Mesenchymal stem cell (in vitro differentiated cells and primary cell): ENCODE measurements around the gene FAM114A1.
A peak's percentile ranks its signal among the peaks of the same experiment; 100 is the strongest.

Source experiments
- DNase-seq: peaks from one replicate; pipeline ENCODE4 v3.0.0-alpha.2; 2013
- H2AFZ ChIP-seq: one replicate; pipeline ENCODE4 v1.6.1; 2013; ENCODE audit warnings: low read depth, mild to moderate bottlenecking, control low read depth, inconsistent platforms, low read length, moderate library complexity
- H2AK5ac ChIP-seq: 2 replicates; pipeline ENCODE4 v1.6.1; 2013; ENCODE audit warnings: low read length, moderate library complexity, mild to moderate bottlenecking, inconsistent platforms; ENCODE audit not compliant: severe bottlenecking
- H2BK120ac ChIP-seq: one replicate; pipeline ENCODE4 v1.6.1; 2013; ENCODE audit warnings: low read depth, mild to moderate bottlenecking, inconsistent platforms, low read length, moderate library complexity
- H2BK12ac ChIP-seq, 2 experiments: one replicate each; pipeline ENCODE4 v1.6.1; 2013; ENCODE audit warnings: inconsistent platforms in 2 of 2, low read length in 2 of 2, mild to moderate bottlenecking in 2 of 2, moderate library complexity in 2 of 2, control low read depth in 1 of 2
- H2BK15ac ChIP-seq: one replicate; pipeline ENCODE4 v1.6.1; 2013; ENCODE audit warnings: mild to moderate bottlenecking, low read depth, inconsistent platforms; ENCODE audit not compliant: poor library complexity, severe bottlenecking
- H2BK5ac ChIP-seq: 2 replicates; pipeline ENCODE4 v1.6.1; 2013; ENCODE audit warnings: low read depth, mild to moderate bottlenecking, low read length, control low read depth, inconsistent platforms; ENCODE audit not compliant: poor library complexity, severe bottlenecking
- H3K14ac ChIP-seq, 2 experiments: one replicate each; pipeline ENCODE4 v1.6.1; 2013; ENCODE audit warnings: inconsistent platforms in 2 of 2, low read length in 2 of 2, control low read depth in 1 of 2, mild to moderate bottlenecking in 1 of 2, moderate library complexity in 1 of 2
- H3K18ac ChIP-seq, 2 experiments: one replicate each; pipeline ENCODE4 v1.6.1; 2013; ENCODE audit warnings: inconsistent platforms in 2 of 2, low read length in 2 of 2, control low read depth in 1 of 2, low read depth in 1 of 2, mild to moderate bottlenecking in 1 of 2
- H3K23ac ChIP-seq, 2 experiments: one replicate each; pipeline ENCODE4 v1.6.1; 2013; ENCODE audit warnings: inconsistent platforms in 2 of 2, low read length in 2 of 2, mild to moderate bottlenecking in 2 of 2, moderate library complexity in 2 of 2, control low read depth in 1 of 2
- H3K27ac ChIP-seq: 2 replicates; pipeline ENCODE4 v1.5.1; 2013; ENCODE audit warnings: mild to moderate bottlenecking, moderate library complexity, low read length, control low read depth, inconsistent platforms; ENCODE audit not compliant: poor library complexity, severe bottlenecking
- H3K27me3 ChIP-seq, 2 experiments: 2 replicates each; pipeline versions ENCODE4 v1.6.1 to v1.7.0; 2013; ENCODE audit warnings: low read length in 2 of 2, mild to moderate bottlenecking in 2 of 2, moderate library complexity in 2 of 2, control low read depth in 1 of 2, inconsistent platforms in 1 of 2; ENCODE audit not compliant: control insufficient read depth in 1 of 2, insufficient read depth in 1 of 2
- H3K36me3 ChIP-seq, 2 experiments: 2 replicates each; pipeline versions ENCODE4 v1.6.1 to v1.7.0; 2013; ENCODE audit warnings: low read length in 2 of 2, control low read depth in 1 of 2, inconsistent platforms in 1 of 2, low read depth in 1 of 2, mild to moderate bottlenecking in 1 of 2; ENCODE audit not compliant: insufficient read depth in 2 of 2, control insufficient read depth in 1 of 2
- H3K4ac ChIP-seq, 2 experiments: one replicate each; pipeline ENCODE4 v1.6.1; 2013; ENCODE audit warnings: inconsistent platforms in 2 of 2, low read length in 2 of 2, mild to moderate bottlenecking in 2 of 2, moderate library complexity in 2 of 2, control low read depth in 1 of 2, low read depth in 1 of 2
- H3K4me1 ChIP-seq: 2 replicates; pipeline ENCODE4 v1.6.1; 2013; ENCODE audit warnings: low read depth, low read length, control low read depth; ENCODE audit not compliant: control insufficient read depth, insufficient read depth
- H3K4me2 ChIP-seq: 2 replicates; pipeline ENCODE4 v1.6.1; 2013; ENCODE audit warnings: low read length, mild to moderate bottlenecking, inconsistent platforms; ENCODE audit not compliant: poor library complexity, severe bottlenecking
- H3K4me3 ChIP-seq, 2 experiments: 2 replicates each; pipeline versions ENCODE4 v1.5.1 to v1.7.0; 2013; ENCODE audit warnings: low read length in 2 of 2, mild to moderate bottlenecking in 2 of 2, control low read depth in 1 of 2, low read depth in 1 of 2; ENCODE audit not compliant: insufficient read depth in 1 of 2
- H3K79me1 ChIP-seq: replicated peaks from 2 replicates; pipeline ENCODE4 v1.6.1; 2013; ENCODE audit warnings: mild to moderate bottlenecking, control low read depth, low read length, inconsistent platforms; ENCODE audit not compliant: poor library complexity, severe bottlenecking
- H3K9ac ChIP-seq: 2 replicates; pipeline ENCODE4 v1.7.0; 2013; ENCODE audit warnings: mild to moderate bottlenecking, low read length, moderate library complexity
- H3K9me3 ChIP-seq: 2 replicates; pipeline ENCODE4 v1.7.0; 2013; ENCODE audit warnings: mild to moderate bottlenecking, low read length; ENCODE audit not compliant: control insufficient read depth
- H4K8ac ChIP-seq: one replicate; pipeline ENCODE4 v1.6.1; 2013; ENCODE audit warnings: inconsistent platforms, mild to moderate bottlenecking, low read length, moderate library complexity
- H4K91ac ChIP-seq: one replicate; pipeline ENCODE4 v1.6.1; 2013; ENCODE audit warnings: mild to moderate bottlenecking, low read length, inconsistent platforms
- WGBS: methylation state at CpG from one replicate; pipeline ENCODE4 v1.1.7; 2013; ENCODE audit warnings: mixed read lengths; 5-methylcytosine and 5-hydroxymethylcytosine counted together

Gene FAM114A1

DNA sequence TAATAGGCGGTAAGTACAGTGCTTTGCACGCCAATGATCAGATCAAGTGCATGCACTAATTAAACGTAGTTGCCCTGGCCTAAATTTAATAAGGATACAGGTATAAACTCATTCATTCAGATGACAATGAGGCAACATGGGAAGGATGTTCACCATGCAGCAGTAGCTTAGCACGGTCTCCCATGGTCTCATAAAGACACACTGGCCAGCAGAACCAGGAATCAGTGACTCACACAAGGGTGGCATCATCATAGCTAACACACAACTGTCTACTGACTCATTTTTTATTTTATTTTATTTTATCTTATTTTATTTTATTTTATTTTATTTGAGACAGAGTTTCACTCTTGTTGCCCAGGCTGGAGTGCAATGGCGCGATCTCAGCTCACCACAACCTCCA lies 121.9 kb downstream of the FAM114A1 start:
- no peak overlapping the region for H3K23ac ChIP-seq
- H3K27me3 ChIP-seq: no peaks in the 10 kb centered on the region
- H3K27ac ChIP-seq: no peak overlapping the region
- H3K36me3 ChIP-seq: no peaks in the 10 kb centered on the region
- H3K4me1 ChIP-seq: no peaks in the 10 kb centered on the region
- DNase-seq: no peak
- H3K4me2 ChIP-seq: no peak overlapping the region
- H3K9me3 ChIP-seq: no peaks in the 10 kb centered on the region
- H2BK5ac ChIP-seq: no peak overlapping the region
- H3K4ac ChIP-seq: no peak overlapping the region
- H2BK15ac ChIP-seq: no peak overlapping the region
- no peak overlapping the region for H2AK5ac ChIP-seq
- no peak overlapping the region for H4K91ac ChIP-seq
- H3K18ac ChIP-seq: peak overlapping the region in 1 of 2 experiments; percentile 12
- H3K79me1 ChIP-seq: peaks cover 2% of the 10 kb centered on the region
- no peak overlapping the region for H3K14ac ChIP-seq
- H4K8ac ChIP-seq: peak overlapping the region; percentile 37
- H2BK120ac ChIP-seq: no peak overlapping the region
- no peak overlapping the region for H2AFZ ChIP-seq
- H3K4me3 ChIP-seq: no peak overlapping the region
- no peak overlapping the region for H3K9ac ChIP-seq
- WGBS: 99% methylated on average over 4 of the region's 6 CpGs
- peak overlapping the region in 1 of 2 experiments; percentile 31 for H2BK12ac ChIP-seq

DNA sequence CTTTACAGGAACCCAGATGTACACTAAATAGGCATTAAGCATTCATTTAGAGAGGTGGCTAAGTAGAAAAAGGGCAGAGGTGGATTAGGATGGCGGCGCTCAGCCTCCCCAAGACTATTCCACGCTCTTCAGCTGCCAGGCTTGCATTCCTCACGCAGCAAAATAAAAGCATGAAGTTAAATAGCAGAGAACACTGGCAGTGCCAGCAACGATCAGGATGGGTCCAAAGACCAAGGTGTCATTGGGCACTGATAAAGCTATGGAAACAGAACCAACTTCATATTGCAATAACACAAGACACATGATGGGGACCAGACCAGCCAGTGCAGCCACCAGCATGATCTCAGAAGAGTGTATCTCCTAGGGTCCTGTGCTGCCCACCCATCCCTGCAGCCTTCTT lies 122.6 kb downstream of the FAM114A1 start:
- Histone ChIP-seq H4K8ac (no peak overlapping the region), H3K27ac (no peak overlapping the region), H4K91ac (no peak overlapping the region), H3K14ac (no peak overlapping the region), H3K18ac (no peak overlapping the region), H3K9me3 (no peaks in the 10 kb centered on the region), H3K36me3 (no peaks in the 10 kb centered on the region), H3K4me1 (no peaks in the 10 kb centered on the region), H2BK15ac (no peak overlapping the region), H3K27me3 (no peaks in the 10 kb centered on the region), H2BK120ac (no peak overlapping the region), H2AK5ac (no peak overlapping the region), H3K9ac (no peak overlapping the region), H2BK5ac (no peak overlapping the region), H2AFZ (no peak overlapping the region), H3K4ac (peak overlapping the region in 1 of 2 experiments; percentile 64), H3K23ac (no peak overlapping the region), H3K4me3 (no peak overlapping the region), H3K4me2 (no peak overlapping the region), H3K79me1 (peaks cover 2% of the 10 kb centered on the region), H2BK12ac (no peak overlapping the region)
- no peak for DNase-seq
- WGBS: 89% methylated on average over 5 of the region's 5 CpGs

DNA sequence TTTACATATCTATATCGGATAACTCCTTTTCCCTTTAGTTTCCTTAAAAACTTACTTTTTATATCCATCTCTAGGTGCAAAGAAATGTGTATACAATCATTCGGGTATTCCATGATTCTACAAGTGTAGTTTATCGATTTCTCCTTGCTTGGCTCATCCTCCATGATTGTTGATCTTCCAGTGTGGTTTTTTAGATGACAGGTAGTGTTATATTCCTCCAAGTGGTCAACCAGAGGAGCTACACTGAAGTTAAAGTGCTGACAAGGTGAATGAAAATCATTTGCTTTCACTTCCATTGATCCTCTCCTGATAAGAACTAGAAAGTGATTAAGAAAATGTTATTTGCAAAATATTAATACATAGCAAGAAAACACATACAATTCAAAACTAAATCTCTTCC lies 126.1 kb downstream of the FAM114A1 start:
- Histone ChIP-seq H3K23ac (no peak overlapping the region), H3K4me2 (no peak overlapping the region), H2BK12ac (no peak overlapping the region), H2BK120ac (no peak overlapping the region), H3K4ac (no peak overlapping the region), H4K8ac (no peak overlapping the region), H4K91ac (no peak overlapping the region), H3K36me3 (no peaks in the 10 kb centered on the region), H2AFZ (no peak overlapping the region), H2BK15ac (no peak overlapping the region), H3K9ac (no peak overlapping the region), H3K4me1 (no peaks in the 10 kb centered on the region), H3K27ac (no peak overlapping the region), H2AK5ac (no peak overlapping the region), H3K14ac (no peak overlapping the region), H3K4me3 (no peak overlapping the region), H3K18ac (no peak overlapping the region), H3K79me1 (peaks cover 2% of the 10 kb centered on the region), H3K27me3 (no peaks in the 10 kb centered on the region), H2BK5ac (no peak overlapping the region), H3K9me3 (no peaks in the 10 kb centered on the region)
- WGBS: 97% methylated on average over 3 of the region's 3 CpGs
- DNase-seq: no peak

DNA sequence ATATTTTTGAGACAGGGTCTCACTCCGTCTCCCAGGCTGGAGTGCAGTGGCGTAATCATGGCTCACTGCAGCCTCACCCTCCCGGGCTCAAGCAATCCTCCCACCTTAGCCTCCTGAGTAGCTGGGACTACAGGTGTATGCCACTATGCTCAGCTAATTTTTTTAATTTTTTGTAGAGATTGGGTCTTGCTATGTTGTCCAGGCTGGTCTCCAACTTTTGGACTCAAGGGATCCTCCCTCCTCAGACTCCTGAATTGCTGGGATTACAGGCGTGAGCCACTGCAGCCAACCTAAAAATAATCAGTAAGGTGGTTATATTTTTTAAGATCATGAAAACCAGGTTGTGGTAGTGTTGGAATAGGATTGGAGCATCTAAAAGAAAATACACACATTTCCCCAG lies 126.5 kb downstream of the FAM114A1 start:
- Histone ChIP-seq H3K4ac (no peak overlapping the region), H3K4me1 (no peaks in the 10 kb centered on the region), H3K18ac (no peak overlapping the region), H2BK12ac (no peak overlapping the region), H3K9ac (no peak overlapping the region), H2BK15ac (no peak overlapping the region), H3K4me3 (no peak overlapping the region), H3K4me2 (no peak overlapping the region), H3K14ac (no peak overlapping the region), H3K27ac (no peak overlapping the region), H2AFZ (no peak overlapping the region), H3K27me3 (no peaks in the 10 kb centered on the region), H4K91ac (no peak overlapping the region), H2BK5ac (no peak overlapping the region), H4K8ac (no peak overlapping the region), H3K36me3 (no peaks in the 10 kb centered on the region), H3K9me3 (no peaks in the 10 kb centered on the region), H2BK120ac (no peak overlapping the region), H2AK5ac (no peak overlapping the region), H3K79me1 (peaks cover 2% of the 10 kb centered on the region), H3K23ac (no peak overlapping the region)
- 98% methylated on average over 4 of the region's 4 CpGs for WGBS
- DNase-seq: no peak
